Endodermal cell (in vitro differentiated cells): ENCODE data around the gene MYO7A. TPM values are rescaled to one million over a fixed set of nuclear protein-coding genes. Genes with fewer than 3 reads are reported as not detected.

Experiments
- DNase-seq: peaks from one replicate; pipeline ENCODE4 v3.0.0-alpha.2; 2017
- H3K27ac ChIP-seq: 2 replicates; pipeline ENCODE4 v1.5.1; 2013; ENCODE audit warnings: mild to moderate bottlenecking, low read depth, low read length, moderate library complexity
- H3K27me3 ChIP-seq: 2 replicates; pipeline ENCODE4 v1.6.1; 2013; ENCODE audit warnings: mild to moderate bottlenecking, low read length, moderate library complexity; ENCODE audit not compliant: insufficient read depth, control insufficient read depth, poor library complexity, severe bottlenecking
- H3K36me3 ChIP-seq: 2 replicates; pipeline ENCODE4 v1.7.0; 2013; ENCODE audit warnings: mild to moderate bottlenecking, low read length, moderate library complexity; ENCODE audit not compliant: control insufficient read depth, insufficient read depth
- H3K4me1 ChIP-seq: one replicate; pipeline ENCODE4 v1.7.0; 2013; ENCODE audit warnings: low read length; ENCODE audit not compliant: control insufficient read depth, insufficient read depth
- H3K4me3 ChIP-seq: 2 replicates; pipeline ENCODE4 v1.5.1; 2013; ENCODE audit warnings: mild to moderate bottlenecking, low read length, moderate library complexity
- H3K9ac ChIP-seq: 2 replicates; pipeline ENCODE4 v1.6.1; 2013; ENCODE audit warnings: mild to moderate bottlenecking, low read length, moderate library complexity; ENCODE audit not compliant: poor library complexity, severe bottlenecking; ENCODE audit errors: extremely low read depth
- H3K9me3 ChIP-seq: 2 replicates; pipeline ENCODE4 v1.6.1; 2013; ENCODE audit warnings: mild to moderate bottlenecking, low read length, moderate library complexity; ENCODE audit not compliant: control insufficient read depth
- H3K27ac Mint-ChIP-seq: 2 replicates; pipeline ENCODE4 v1.8.0; 2020; ENCODE audit warnings: mixed read lengths
- H3K27me3 Mint-ChIP-seq: 2 replicates; pipeline ENCODE4 v1.8.0; 2021; ENCODE audit warnings: mild to moderate bottlenecking, mixed read lengths; ENCODE audit not compliant: insufficient read depth
- H3K36me3 Mint-ChIP-seq: 2 replicates; pipeline ENCODE4 v1.8.0; 2020; ENCODE audit warnings: low read depth, mixed read lengths
- H3K4me1 Mint-ChIP-seq: 2 replicates; pipeline ENCODE4 v1.8.0; 2020; ENCODE audit warnings: mixed read lengths
- H3K4me3 Mint-ChIP-seq: 2 replicates; pipeline ENCODE4 v1.8.0; 2020; ENCODE audit warnings: mild to moderate bottlenecking, moderate library complexity, mixed read lengths
- H3K9me3 Mint-ChIP-seq: 2 replicates; pipeline ENCODE4 v1.8.0; 2020; ENCODE audit warnings: mild to moderate bottlenecking, mixed read lengths
- CTCF ChIP-seq: fragments of 200-600 bp; sonication (generic); conservative IDR thresholded peaks from 2 replicates; pipeline ENCODE4 v1.5.0; 2021; ENCODE audit warnings: antibody characterized with exemption, mild to moderate bottlenecking
- WGBS, 2 experiments: methylation state at CpG; one replicate each; pipeline versions ENCODE4 v1.1.5 to v1.1.7; 2013; ENCODE audit warnings: missing lambda C conversion rate in 2 of 2, mixed read lengths in 1 of 2; ENCODE audit not compliant: insufficient coverage in 1 of 2, insufficient read length in 1 of 2; 5-methylcytosine and 5-hydroxymethylcytosine counted together
- total RNA-seq, 2 donors: library from RNA; stranded (reverse); fragmentation: NEBNext Ultra II Directional in 1 of 2; extraction: Animal tissue kit (Norgen Biotek cat#: 25700) in 1 of 2; gene quantifications; 2 replicates in 1 of 2; 3 replicates in 1 of 2; pipeline ENCODE4 v1.2.1, GENCODE V29; 2021

The MYO7A gene
- total RNA-seq, 2 donors from 2014 or later = 2.4 to 2.7 TPM

- no peak for TF ChIP-seq CTCF
- H3K27me3 Mint-ChIP-seq = peaks cover 6% of the 10 kb centered on the region
- H3K36me3 Mint-ChIP-seq = no peaks in the 10 kb centered on the region
- H3K36me3 ChIP-seq = no peaks in the 10 kb centered on the region
- H3K9ac ChIP-seq = no peak overlapping the region
- H3K27ac Mint-ChIP-seq = no peak overlapping the region
- DNase-seq = no peak
- no peaks in the 10 kb centered on the region for H3K27me3 ChIP-seq
- H3K27ac ChIP-seq = no peak overlapping the region
- WGBS, 2 experiments = 88 to 90% methylated on average over 7 to 9 of the region's 10 CpGs
- no peaks in the 10 kb centered on the region for H3K9me3 ChIP-seq
- no peaks in the 10 kb centered on the region for H3K4me1 ChIP-seq
- H3K4me1 Mint-ChIP-seq = peaks cover 2% of the 10 kb centered on the region
- no peaks in the 10 kb centered on the region for H3K9me3 Mint-ChIP-seq
- H3K4me3 Mint-ChIP-seq = no peak overlapping the region
- no peak overlapping the region for H3K4me3 ChIP-seq
Observed at GRCh38 chr11:77154381-77155081, 26.5 kb downstream of the MYO7A start.

DNA sequence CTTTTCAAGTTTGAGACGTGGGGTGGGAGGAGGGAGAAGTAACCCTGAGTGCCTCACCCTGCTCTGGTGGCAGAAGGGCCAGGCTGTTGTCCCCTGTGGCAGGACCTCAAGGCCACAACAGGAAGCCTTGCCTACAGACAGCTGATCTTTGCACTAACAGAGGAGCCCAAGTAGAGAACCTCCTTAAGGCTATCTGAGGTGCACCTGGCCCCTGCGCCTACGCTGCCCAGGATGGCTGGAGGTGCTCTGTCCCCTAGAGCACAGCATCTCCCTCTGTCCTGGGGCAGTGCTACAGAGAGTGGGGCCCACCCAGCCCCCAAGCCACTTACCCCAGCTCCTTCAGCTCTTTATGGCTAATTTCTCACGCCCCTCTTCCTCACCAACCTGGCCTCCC is 27.0 kb downstream of the MYO7A start:
- Mint-ChIP-seq H3K27me3 (peaks cover 6% of the 10 kb centered on the region), H3K9me3 (no peaks in the 10 kb centered on the region), H3K36me3 (no peaks in the 10 kb centered on the region), H3K4me1 (peaks cover 1% of the 10 kb centered on the region), H3K4me3 (no peak overlapping the region), H3K27ac (no peak overlapping the region)
- Histone ChIP-seq H3K4me1 (no peaks in the 10 kb centered on the region), H3K4me3 (no peak overlapping the region), H3K9ac (no peak overlapping the region), H3K27me3 (no peaks in the 10 kb centered on the region), H3K36me3 (no peaks in the 10 kb centered on the region), H3K9me3 (no peaks in the 10 kb centered on the region), H3K27ac (no peak overlapping the region)
- no peak for TF ChIP-seq CTCF
- 90 to 96% methylated on average over 3 of the region's 4 CpGs for WGBS, 2 experiments
- DNase-seq = no peak

- Histone ChIP-seq H3K27ac (no peak overlapping the region), H3K4me1 (no peaks in the 10 kb centered on the region), H3K36me3 (no peaks in the 10 kb centered on the region), H3K27me3 (no peaks in the 10 kb centered on the region), H3K9me3 (no peaks in the 10 kb centered on the region), H3K4me3 (no peak overlapping the region), H3K9ac (no peak overlapping the region)
- H3K4me1 Mint-ChIP-seq = no peaks in the 10 kb centered on the region
- no peak for TF ChIP-seq CTCF
- H3K36me3 Mint-ChIP-seq = no peaks in the 10 kb centered on the region
- H3K4me3 Mint-ChIP-seq = no peak overlapping the region
- H3K9me3 Mint-ChIP-seq = no peaks in the 10 kb centered on the region
- no peak overlapping the region for H3K27ac Mint-ChIP-seq
- no peak for DNase-seq
- WGBS, 2 experiments = 88 to 94% methylated on average over 7 to 13 of the region's 13 CpGs
- H3K27me3 Mint-ChIP-seq = peaks cover 3% of the 10 kb centered on the region
Observed at GRCh38 chr11:77155556-77156130, 27.6 kb downstream of the MYO7A start.
